Activated B cell treated with CpG ODN at 0.5 μM for 24 hours (primary cell): ENCODE results near the gene ANKRD13B. TPM values are rescaled to one million over a fixed set of nuclear protein-coding genes. Genes with fewer than 3 reads are reported as not detected.

Experiments used
- ATAC-seq: fragments of 200-7000 bp; cut with Tn5 transposase; one replicate; pipeline ENCODE4 v1.10.0; 2021; ENCODE audit warnings: low read depth, mild to moderate bottlenecking, moderate library complexity
- CTCF ChIA-PET: fragments of 350-600 bp; sonication (Branson Sonifier 250); formaldehyde crosslinking; loops from one replicate; lab custom pipeline; 2021; ENCODE audit warnings: antibody characterized with exemption; lab: Charles Lee
- POLR2A ChIA-PET: fragments of 350-600 bp; sonication (Branson Sonifier 250); formaldehyde crosslinking; loops from one replicate; lab custom pipeline; 2021; ENCODE audit warnings: antibody characterized with exemption; lab: Charles Lee
- DNase-seq: peaks from one replicate; pipeline ENCODE4 v3.0.0; 2022
- H3K27ac Mint-ChIP-seq: one replicate; pipeline ENCODE4 v1.8.0; 2020; ENCODE audit warnings: mixed read lengths
- H3K27me3 Mint-ChIP-seq: one replicate; pipeline ENCODE4 v1.8.0; 2021; ENCODE audit warnings: mixed read lengths
- H3K36me3 Mint-ChIP-seq: one replicate; pipeline ENCODE4 v1.8.0; 2021; ENCODE audit warnings: low read depth, mixed read lengths
- H3K4me1 Mint-ChIP-seq: one replicate; pipeline ENCODE4 v1.8.0; 2021; ENCODE audit warnings: mixed read lengths
- H3K4me3 Mint-ChIP-seq: one replicate; pipeline ENCODE4 v1.8.0; 2020; ENCODE audit warnings: mild to moderate bottlenecking, mixed read lengths
- H3K9me3 Mint-ChIP-seq: one replicate; pipeline ENCODE4 v1.8.0; 2020; ENCODE audit warnings: mixed read lengths
- CTCF ChIP-seq: fragments of 200-600 bp; IDR thresholded peaks from one replicate; pipeline ENCODE4 v1.8.0; 2022; ENCODE audit warnings: antibody characterized with exemption, mild to moderate bottlenecking
- intact Hi-C: fragments of 100-400 bp; cut with micrococcal nuclease; formaldehyde crosslinking; loops from one replicate; pipeline ENCODE4 v1.15.1; 2024
- total RNA-seq: library from RNA; stranded (reverse); gene quantifications from 2 replicates; pipeline ENCODE4 v1.2.3, GENCODE V29; 2022

The ANKRD13B gene
- total RNA-seq, 1 donor from 2014 or later: 3.5 TPM

- Mint-ChIP-seq H3K9me3 (no peaks in the 10 kb centered on the region), H3K36me3 (peaks cover 62% of the 10 kb centered on the region), H3K27ac (no peak overlapping the region), H3K27me3 (no peaks in the 10 kb centered on the region), H3K4me1 (peaks cover 21% of the 10 kb centered on the region), H3K4me3 (no peak overlapping the region)
- intact Hi-C loops: no loop called here
- ATAC-seq (no peak), DNase-seq (no peak)
- TF ChIP-seq CTCF: no peak
- POLR2A ChIA-PET: interaction anchor here (0.7 to 5.1 kb wide), 3 partner anchors 10 to 14 kb away, joined by 3 to 32 read pairs (median 7); partner anchors contain the start of gene ANKRD13B
- CTCF ChIA-PET: interaction anchor here (1.3 to 9.0 kb wide), 4 partner anchors 15 to 41 kb away, joined by 3 to 70 read pairs (median 30); partner anchors contain the start of gene ANKRD13B
These were observed 15.3 kb upstream of the ANKRD13B start for GRCh38 chr17:29577385-29578211.

- ChIA-PET POLR2A (interaction anchor here (0.7 to 5.1 kb wide), 6 partner anchors 10 to 514 kb away, joined by 3 to 32 read pairs (median 3); partner anchors contain the start of gene ANKRD13B), CTCF (interaction anchor here (1.1 to 9.0 kb wide), 7 partner anchors 12 to 443 kb away, joined by 3 to 70 read pairs (median 4); partner anchors contain the start of genes ABHD15 and ANKRD13B)
- no peak for DNase-seq
- no peak for ATAC-seq
- no peaks in the 10 kb centered on the region for H3K27me3 Mint-ChIP-seq
- H3K4me1 Mint-ChIP-seq: peaks cover 26% of the 10 kb centered on the region
- H3K27ac Mint-ChIP-seq: no peak overlapping the region
- no peaks in the 10 kb centered on the region for H3K9me3 Mint-ChIP-seq
- intact Hi-C loops: no loop called here
- no peak overlapping the region for H3K4me3 Mint-ChIP-seq
- no peak for TF ChIP-seq CTCF
- peaks cover 60% of the 10 kb centered on the region for H3K36me3 Mint-ChIP-seq
These were observed 14.1 kb upstream of the ANKRD13B start for GRCh38 chr17:29578626-29579485.

- intact Hi-C loops: loop anchor here (1.0 kb wide), 8 partner anchors 11 to 513 kb away; partner anchors contain the start of gene TP53I13
- ATAC-seq: peak; percentile 98
- Mint-ChIP-seq H3K4me3 (no peak overlapping the region), H3K4me1 (peaks cover 27% of the 10 kb centered on the region), H3K36me3 (peaks cover 49% of the 10 kb centered on the region), H3K9me3 (no peaks in the 10 kb centered on the region), H3K27me3 (no peaks in the 10 kb centered on the region), H3K27ac (peak overlapping the region; percentile 71)
- TF ChIP-seq CTCF: no peak
- DNase-seq: peak; percentile 82
- ChIA-PET POLR2A (interaction anchor here (0.7 to 5.1 kb wide), 9 partner anchors 8 to 37 kb away, joined by 3 to 32 read pairs (median 4); partner anchors contain the start of gene ANKRD13B), CTCF (interaction anchor here (1.1 to 9.0 kb wide), 10 partner anchors 11 to 441 kb away, joined by 3 to 70 read pairs (median 8); partner anchors contain the start of genes ABHD15, ANKRD13B and TP53I13)
These were observed 12.8 kb upstream of the ANKRD13B start for GRCh38 chr17:29579866-29580771.

DNA sequence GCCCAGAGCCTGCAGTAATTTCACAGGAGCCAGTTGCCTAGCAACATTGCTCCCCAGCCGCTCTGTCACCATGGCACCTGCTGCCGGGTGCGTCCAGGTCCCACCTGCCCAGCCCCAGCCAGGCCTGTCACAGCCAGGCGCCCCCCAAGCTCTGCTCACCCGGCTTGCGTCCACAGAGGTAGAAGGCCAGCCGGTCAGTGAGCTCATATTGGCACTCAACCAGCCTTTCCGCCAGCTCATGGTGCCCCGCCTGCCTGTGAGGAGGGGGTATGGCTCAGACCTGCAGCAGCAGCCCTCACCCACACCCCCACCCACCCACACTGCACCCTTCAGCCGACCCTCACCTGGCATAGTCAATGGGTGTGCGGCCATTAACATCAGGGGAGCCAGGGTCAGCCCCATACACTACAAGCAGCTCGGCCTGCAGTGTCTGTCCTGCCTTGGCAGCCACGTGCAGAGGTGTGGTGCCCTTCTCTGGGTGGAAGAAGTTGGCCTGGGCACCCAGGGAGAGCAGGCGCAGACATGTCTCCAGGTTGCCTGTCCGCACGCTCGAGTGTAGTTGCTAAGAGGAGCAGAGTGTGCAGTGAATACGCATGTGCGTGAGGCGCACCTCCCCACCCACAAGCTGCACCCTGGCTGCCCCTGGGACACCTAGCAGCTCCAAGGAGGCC, 11.2 kb upstream of the ANKRD13B start:
- TF ChIP-seq CTCF: no peak
- Mint-ChIP-seq H3K4me1 (peaks cover 37% of the 10 kb centered on the region), H3K4me3 (no peak overlapping the region), H3K36me3 (peaks cover 37% of the 10 kb centered on the region), H3K27ac (no peak overlapping the region), H3K9me3 (no peaks in the 10 kb centered on the region), H3K27me3 (no peaks in the 10 kb centered on the region)
- DNase-seq (no peak), ATAC-seq (no peak)
- ChIA-PET CTCF (interaction anchor here (1.1 to 9.0 kb wide), 7 partner anchors 11 to 350 kb away, joined by 3 to 70 read pairs (median 9); partner anchors contain the start of genes ANKRD13B and TP53I13), POLR2A (interaction anchor here (0.7 to 5.1 kb wide), 6 partner anchors 10 to 58 kb away, joined by 3 to 32 read pairs (median 3); partner anchors contain the start of genes ANKRD13B and TP53I13)
- intact Hi-C loops: no loop called here
